SK-N-MC (cell line): ENCODE data around the gene METTL5.

ENCODE experiments used
- EZH2 ChIP-seq: fragments of 200-600 bp; sonication (generic); IDR thresholded peaks from one replicate; pipeline ENCODE4 v1.6.1; 2017; ENCODE audit warnings: antibody characterized with exemption
- FOXP2 ChIP-seq: optimal IDR thresholded peaks from 2 replicates; pipeline ENCODE3; 2011; ENCODE audit warnings: mild to moderate bottlenecking, moderate library complexity; ENCODE audit not compliant: insufficient read depth; ENCODE audit errors: extremely low read length, control extremely low read depth
- POLR2AphosphoS5 ChIP-seq: IDR thresholded peaks from 2 replicates; pipeline ENCODE4 v1.6.1; 2012; ENCODE audit warnings: mild to moderate bottlenecking, low read depth, low read length, borderline replicate concordance

- TF ChIP-seq POLR2AphosphoS5 = no peak
- no peak for TF ChIP-seq EZH2
- no peak for TF ChIP-seq FOXP2
These were observed 2.7 kb downstream of the METTL5 start for GRCh38 chr2:169822036-169822435.
